ENCODE results near the gene MAP3K3. TPM values are rescaled to one million over a fixed set of nuclear protein-coding genes. Genes with fewer than 3 reads are reported as not detected.

The MAP3K3 gene
- polyA plus RNA-seq, 1 donor from 2014 or later, result 16.6 TPM

- H3K9me3 ChIP-seq (ENCODE audit: low read length), result no peaks in the 10 kb centered on the region
- no peak overlapping the region for H3K4me3 ChIP-seq (ENCODE audit: low read length)
- no peak overlapping the region for H3K27ac ChIP-seq (ENCODE audit: low read length)
- peaks cover 4% of the 10 kb centered on the region for H3K36me3 ChIP-seq (ENCODE audit: insufficient read depth, low read length)
- no peaks in the 10 kb centered on the region for H3K9me2 ChIP-seq (ENCODE audit: insufficient read depth, low read length)
- no peak overlapping the region for H3K9ac ChIP-seq (ENCODE audit: low read length)
- H3K4me2 ChIP-seq (ENCODE audit: low read length), result no peak overlapping the region
- TF ChIP-seq CTCF (IDR thresholded peaks at IDR 0.05; ENCODE audit: poor library complexity, severe bottlenecking) (no peak), RAD21 (conservative IDR thresholded peaks at IDR 0.05) (no peak), MXI1 (conservative IDR thresholded peaks at IDR 0.05; ENCODE audit: poor library complexity, severe bottlenecking) (no peak), TAF1 (IDR thresholded peaks at IDR 0.05; ENCODE audit: low read depth) (no peak), POLR2AphosphoS5 (IDR thresholded peaks at IDR 0.05) (no peak), REST (IDR thresholded peaks at IDR 0.05; ENCODE audit: borderline replicate concordance) (no peak), EP300 (conservative IDR thresholded peaks at IDR 0.05; ENCODE audit: poor library complexity, severe bottlenecking) (no peak), SMC3 (conservative IDR thresholded peaks at IDR 0.05; ENCODE audit: poor library complexity) (no peak), EZH2 (IDR thresholded peaks at IDR 0.05; ENCODE audit: borderline replicate concordance, insufficient read depth, low read length, poor library complexity, severe bottlenecking) (no peak)
- no peak overlapping the region for H2AFZ ChIP-seq (ENCODE audit: low read depth, low read length)
- no peaks in the 10 kb centered on the region for H4K20me1 ChIP-seq (ENCODE audit: insufficient read depth)
- H3K27me3 ChIP-seq (ENCODE audit: insufficient read depth, low read depth, low read length), result no peaks in the 10 kb centered on the region
- H3F3A ChIP-seq (ENCODE audit: insufficient read depth, low read length, poor library complexity, severe bottlenecking), result no peaks in the 10 kb centered on the region
- H3K79me2 ChIP-seq (replicated peaks; ENCODE audit: insufficient read depth, low read length), result no peaks in the 10 kb centered on the region
Measured at GRCh38 chr17:63676584-63676983, 54.4 kb downstream of the MAP3K3 start.

GRCh38 chr17:63679214-63679613 is 57.0 kb downstream of the MAP3K3 start:
- TF ChIP-seq TAF1 (IDR thresholded peaks at IDR 0.05; ENCODE audit: low read depth) (no peak), EP300 (conservative IDR thresholded peaks at IDR 0.05; ENCODE audit: poor library complexity, severe bottlenecking) (no peak), REST (IDR thresholded peaks at IDR 0.05; ENCODE audit: borderline replicate concordance) (no peak), POLR2AphosphoS5 (IDR thresholded peaks at IDR 0.05) (no peak), RAD21 (conservative IDR thresholded peaks at IDR 0.05) (no peak), EZH2 (IDR thresholded peaks at IDR 0.05; ENCODE audit: borderline replicate concordance, insufficient read depth, low read length, poor library complexity, severe bottlenecking) (no peak), SMC3 (conservative IDR thresholded peaks at IDR 0.05; ENCODE audit: poor library complexity) (no peak), MXI1 (conservative IDR thresholded peaks at IDR 0.05; ENCODE audit: poor library complexity, severe bottlenecking) (no peak), CTCF (IDR thresholded peaks at IDR 0.05; ENCODE audit: poor library complexity, severe bottlenecking) (no peak)
- H3K4me3 ChIP-seq (ENCODE audit: low read length), result no peak overlapping the region
- no peaks in the 10 kb centered on the region for H3K9me2 ChIP-seq (ENCODE audit: insufficient read depth, low read length)
- no peak overlapping the region for H3K4me2 ChIP-seq (ENCODE audit: low read length)
- no peaks in the 10 kb centered on the region for H4K20me1 ChIP-seq (ENCODE audit: insufficient read depth)
- no peaks in the 10 kb centered on the region for H3K27me3 ChIP-seq (ENCODE audit: insufficient read depth, low read depth, low read length)
- no peaks in the 10 kb centered on the region for H3K9me3 ChIP-seq (ENCODE audit: low read length)
- peaks cover 4% of the 10 kb centered on the region for H3K36me3 ChIP-seq (ENCODE audit: insufficient read depth, low read length)
- H3K27ac ChIP-seq (ENCODE audit: low read length), result no peak overlapping the region
- no peak overlapping the region for H2AFZ ChIP-seq (ENCODE audit: low read depth, low read length)
- no peaks in the 10 kb centered on the region for H3K79me2 ChIP-seq (replicated peaks; ENCODE audit: insufficient read depth, low read length)
- H3K9ac ChIP-seq (ENCODE audit: low read length), result no peak overlapping the region
- no peaks in the 10 kb centered on the region for H3F3A ChIP-seq (ENCODE audit: insufficient read depth, low read length, poor library complexity, severe bottlenecking)
